ENCODE data around the gene PDCD4. TPM values are rescaled to one million over a fixed set of nuclear protein-coding genes. Genes with fewer than 3 reads are reported as not detected.
A peak's percentile ranks its signal among the peaks of the same experiment; 100 is the strongest.
"Not testable (repeated sequence)": the region's sequence is repeated elsewhere in the genome, so short reads cannot be mapped to it uniquely, and the experiment has no call there.

PDCD4 gene
- total and polyA plus RNA-seq, 4 donors = 81.8 to 123 (median 104) TPM

GRCh38 chr10:110865186-110865808 is 6.4 kb upstream of the PDCD4 start:
- 74% methylated on average over 3 of the region's 6 CpGs for whole genome bisulfite sequencing (ENCODE audit: insufficient coverage)
- no peaks in the 10 kb centered on the region for H3K36me3 ChIP-seq (ENCODE audit: control insufficient read depth, insufficient read depth, low read length)
- H3K27ac ChIP-seq (ENCODE audit: low read depth, low read length) = peak overlapping the region; percentile 42
- H3K4me1 ChIP-seq (ENCODE audit: control insufficient read depth, insufficient read depth, low read length) = no peaks in the 10 kb centered on the region
- no peak overlapping the region for H3K4me3 ChIP-seq (ENCODE audit: low read depth, low read length)
- peak in 2 of 6 donors; percentile 17 to 45 for DNase-seq (ENCODE audit: low read depth in 4 of 6, low spot score in 6 of 6)
- no peaks in the 10 kb centered on the region for H3K27me3 ChIP-seq (ENCODE audit: control insufficient read depth, insufficient read depth, low read length)
- no peaks in the 10 kb centered on the region for H3K9me3 ChIP-seq (ENCODE audit: control insufficient read depth, insufficient read depth, low read length)

- Histone ChIP-seq H3K27me3 (ENCODE audit: control insufficient read depth, insufficient read depth, low read length) (no peaks in the 10 kb centered on the region), H3K9me3 (ENCODE audit: control insufficient read depth, insufficient read depth, low read length) (no peaks in the 10 kb centered on the region), H3K27ac (ENCODE audit: low read depth, low read length) (no peak overlapping the region), H3K36me3 (ENCODE audit: control insufficient read depth, insufficient read depth, low read length) (no peaks in the 10 kb centered on the region), H3K4me3 (ENCODE audit: low read depth, low read length) (no peak overlapping the region), H3K4me1 (ENCODE audit: control insufficient read depth, insufficient read depth, low read length) (peaks cover 6% of the 10 kb centered on the region)
- no peak for DNase-seq (ENCODE audit: low read depth in 4 of 6, low spot score in 6 of 6)
- 71% methylated on average over 2 of the region's 4 CpGs for WGBS (ENCODE audit: insufficient coverage)
Observed at GRCh38 chr10:110865809-110866482, 5.8 kb upstream of the PDCD4 start.

GRCh38 chr10:110867011-110867806 is 4.5 kb upstream of the PDCD4 start:
- not testable (repeated sequence) for H3K27ac ChIP-seq (ENCODE audit: low read depth, low read length)
- H3K4me1 ChIP-seq (ENCODE audit: control insufficient read depth, insufficient read depth, low read length) = peaks cover 11% of the 10 kb centered on the region

GRCh38 chr10:110867807-110868465 is 3.8 kb upstream of the PDCD4 start:
- no peak for DNase-seq (ENCODE audit: low read depth in 4 of 6, low spot score in 6 of 6)
- no CpG with 5 or more reads among the region's 4 CpGs for WGBS (ENCODE audit: insufficient coverage)
- H3K36me3 ChIP-seq (ENCODE audit: control insufficient read depth, insufficient read depth, low read length) = no peaks in the 10 kb centered on the region
- no peaks in the 10 kb centered on the region for H3K27me3 ChIP-seq (ENCODE audit: control insufficient read depth, insufficient read depth, low read length)
- H3K27ac ChIP-seq (ENCODE audit: low read depth, low read length) = no peak overlapping the region
- H3K4me3 ChIP-seq (ENCODE audit: low read depth, low read length) = no peak overlapping the region
- H3K4me1 ChIP-seq (ENCODE audit: control insufficient read depth, insufficient read depth, low read length) = peaks cover 11% of the 10 kb centered on the region
- H3K9me3 ChIP-seq (ENCODE audit: control insufficient read depth, insufficient read depth, low read length) = no peaks in the 10 kb centered on the region

More at GRCh38 chr10:110867011-110867806, 4.5 kb upstream of the PDCD4 start:
- not testable (repeated sequence) for H3K9me3 ChIP-seq (ENCODE audit: control insufficient read depth, insufficient read depth, low read length); DNase-seq (ENCODE audit: low read depth in 4 of 6, low spot score in 6 of 6); H3K27me3 ChIP-seq (ENCODE audit: control insufficient read depth, insufficient read depth, low read length); H3K36me3 ChIP-seq (ENCODE audit: control insufficient read depth, insufficient read depth, low read length); H3K4me3 ChIP-seq (ENCODE audit: low read depth, low read length)
- 90% methylated on average over 3 of the region's 8 CpGs for WGBS (ENCODE audit: insufficient coverage)

- no peak overlapping the region for H3K27ac ChIP-seq (ENCODE audit: low read depth, low read length)
- WGBS (ENCODE audit: insufficient coverage) = 88% methylated on average over 3 of the region's 6 CpGs
Observed at GRCh38 chr10:110868981-110869380, 2.7 kb upstream of the PDCD4 start.

GRCh38 chr10:110870823-110871297 is 868 bp upstream of the PDCD4 start:
- no peaks in the 10 kb centered on the region for H3K27me3 ChIP-seq (ENCODE audit: control insufficient read depth, insufficient read depth, low read length)
- no peaks in the 10 kb centered on the region for H3K36me3 ChIP-seq (ENCODE audit: control insufficient read depth, insufficient read depth, low read length)
- DNase-seq (ENCODE audit: low read depth in 4 of 6, low spot score in 6 of 6) = peak in 1 of 6 donors; percentile 10
- peaks cover 11% of the 10 kb centered on the region for H3K4me1 ChIP-seq (ENCODE audit: control insufficient read depth, insufficient read depth, low read length)
- H3K27ac ChIP-seq (ENCODE audit: low read depth, low read length) = peak overlapping the region; percentile 97
- WGBS (ENCODE audit: insufficient coverage) = 70% methylated on average over 13 of the region's 13 CpGs
- peak overlapping the region; percentile 85 for H3K4me3 ChIP-seq (ENCODE audit: low read depth, low read length)
- no peaks in the 10 kb centered on the region for H3K9me3 ChIP-seq (ENCODE audit: control insufficient read depth, insufficient read depth, low read length)

More at GRCh38 chr10:110868981-110869380, 2.7 kb upstream of the PDCD4 start:
- no peaks in the 10 kb centered on the region for H3K36me3 ChIP-seq (ENCODE audit: control insufficient read depth, insufficient read depth, low read length)
- H3K27me3 ChIP-seq (ENCODE audit: control insufficient read depth, insufficient read depth, low read length) = no peaks in the 10 kb centered on the region
- H3K4me3 ChIP-seq (ENCODE audit: low read depth, low read length) = no peak overlapping the region
- H3K4me1 ChIP-seq (ENCODE audit: control insufficient read depth, insufficient read depth, low read length) = peaks cover 11% of the 10 kb centered on the region
- DNase-seq (ENCODE audit: low read depth in 4 of 6, low spot score in 6 of 6) = no peak
- H3K9me3 ChIP-seq (ENCODE audit: control insufficient read depth, insufficient read depth, low read length) = no peaks in the 10 kb centered on the region

GRCh38 chr10:110872145-110872983 is 636 bp downstream of the PDCD4 start:
- Histone ChIP-seq H3K9me3 (ENCODE audit: control insufficient read depth, insufficient read depth, low read length) (no peaks in the 10 kb centered on the region), H3K4me3 (ENCODE audit: low read depth, low read length) (peak overlapping the region; percentile 85), H3K36me3 (ENCODE audit: control insufficient read depth, insufficient read depth, low read length) (no peaks in the 10 kb centered on the region), H3K27me3 (ENCODE audit: control insufficient read depth, insufficient read depth, low read length) (no peaks in the 10 kb centered on the region), H3K27ac (ENCODE audit: low read depth, low read length) (peak overlapping the region; percentile 97), H3K4me1 (ENCODE audit: control insufficient read depth, insufficient read depth, low read length) (peaks cover 11% of the 10 kb centered on the region)
- peak; percentile 53 to 93 (median 69) for DNase-seq (ENCODE audit: low read depth in 4 of 6, low spot score in 6 of 6)
- WGBS (ENCODE audit: insufficient coverage) = under 1% methylated on average over 48 of the region's 70 CpGs

- Histone ChIP-seq H3K9me3 (ENCODE audit: control insufficient read depth, insufficient read depth, low read length) (no peaks in the 10 kb centered on the region), H3K4me1 (ENCODE audit: control insufficient read depth, insufficient read depth, low read length) (peaks cover 11% of the 10 kb centered on the region), H3K27ac (ENCODE audit: low read depth, low read length) (peak overlapping the region; percentile 97), H3K36me3 (ENCODE audit: control insufficient read depth, insufficient read depth, low read length) (no peaks in the 10 kb centered on the region), H3K27me3 (ENCODE audit: control insufficient read depth, insufficient read depth, low read length) (no peaks in the 10 kb centered on the region), H3K4me3 (ENCODE audit: low read depth, low read length) (peak overlapping the region; percentile 85)
- peak in 3 of 6 donors; percentile 33 to 48 (median 35) for DNase-seq (ENCODE audit: low read depth in 4 of 6, low spot score in 6 of 6)
- WGBS (ENCODE audit: insufficient coverage) = no CpG with 5 or more reads among the region's 16 CpGs
Observed at GRCh38 chr10:110872984-110873923, 1.5 kb downstream of the PDCD4 start.
